Activated T-helper 1 cell treated with anti-CD3 and anti-CD28 coated beads, Interleukin-2, amount 50 U/mL, for 16 hours (primary cell): Measurements from ENCODE around the gene ZNF408.
"Not testable (repeated sequence)": the region's sequence is repeated elsewhere in the genome, so short reads cannot be mapped to it uniquely, and the experiment has no call there.

Experiments used
- DNase-seq, 2 donors: peaks; one replicate each; pipeline ENCODE4 v3.0.0-alpha.2; 2020; ENCODE audit warnings: low read depth in 1 of 2, low spot score in 1 of 2

Gene ZNF408

DNA sequence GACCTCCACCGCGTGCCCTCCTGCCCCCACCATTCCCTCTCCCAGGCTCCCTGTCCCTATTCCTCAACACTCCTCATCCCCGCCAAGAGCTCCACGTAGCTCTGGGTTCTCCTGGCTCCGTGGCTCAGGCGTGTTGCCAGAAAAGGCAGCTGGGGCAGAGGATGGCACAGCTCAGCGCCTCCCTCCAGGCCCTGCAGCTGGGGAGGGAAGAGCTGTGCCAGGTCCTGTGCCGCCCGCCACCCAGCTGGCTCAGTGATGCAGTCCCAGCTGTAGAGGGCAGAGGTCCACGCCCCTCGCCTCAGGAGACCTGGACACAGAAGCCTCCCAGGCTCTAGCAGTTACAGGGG is 4.6 kb upstream of the ZNF408 start:
- no peak for DNase-seq

DNA sequence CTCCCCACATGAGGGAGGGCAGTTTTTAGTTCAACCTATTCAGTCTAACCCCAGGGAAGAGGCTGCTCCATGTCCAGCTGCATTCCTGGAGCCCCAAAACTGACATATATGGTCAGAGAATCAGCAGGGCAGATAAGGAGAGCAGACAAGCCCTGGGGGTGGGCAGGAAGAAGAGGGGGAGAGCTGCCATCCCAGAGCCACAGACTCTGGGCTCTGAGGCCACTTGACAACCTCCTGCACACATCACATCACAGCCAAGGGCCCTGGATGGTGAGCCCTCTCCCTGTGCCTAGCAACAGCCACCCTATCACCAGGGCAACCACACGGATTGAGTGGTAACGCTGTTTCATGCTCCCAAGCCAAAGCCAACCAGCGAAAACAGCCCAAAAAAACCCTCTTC is 3.5 kb upstream of the ZNF408 start:
- DNase-seq: no peak

DNA sequence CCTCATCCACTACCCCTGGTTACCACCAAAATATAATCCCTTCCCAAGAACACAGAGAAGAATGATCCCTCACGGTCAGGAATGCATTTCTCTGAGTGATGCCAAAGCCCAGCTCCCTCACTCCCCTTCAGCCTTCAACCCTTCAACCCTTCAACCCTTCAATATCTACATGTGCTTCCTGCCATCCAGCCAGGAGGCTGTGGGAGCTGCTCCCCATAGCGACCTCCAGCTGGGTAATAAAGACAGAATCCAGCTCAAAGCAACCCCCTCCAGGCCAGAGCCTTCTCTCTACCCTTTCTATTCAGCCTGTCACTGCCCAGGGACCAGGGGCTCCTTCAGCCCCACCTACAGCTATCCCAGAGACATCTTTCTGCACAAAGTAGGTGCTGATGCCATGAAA is 3.1 kb upstream of the ZNF408 start:
- DNase-seq: no peak

DNA sequence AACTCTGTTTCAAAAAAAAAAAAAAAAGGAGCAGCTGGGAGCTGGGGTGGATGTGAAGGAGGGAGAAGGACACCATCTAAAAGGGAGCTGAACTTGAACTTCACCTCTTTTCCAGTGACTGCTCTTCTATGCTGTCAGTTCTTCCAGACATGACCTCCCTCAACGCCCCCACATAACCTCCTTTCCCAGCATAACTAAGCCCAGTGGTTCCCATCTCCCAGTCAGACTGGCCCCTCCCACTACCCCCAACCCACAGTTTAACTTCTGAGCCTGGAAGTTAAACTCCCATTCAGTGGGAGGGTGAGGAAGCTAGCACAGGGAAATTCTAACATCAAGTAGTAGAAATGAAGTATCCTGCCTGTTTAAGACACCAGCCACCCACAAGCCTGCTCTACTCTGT is 2.2 kb upstream of the ZNF408 start:
- no peak for DNase-seq

DNA sequence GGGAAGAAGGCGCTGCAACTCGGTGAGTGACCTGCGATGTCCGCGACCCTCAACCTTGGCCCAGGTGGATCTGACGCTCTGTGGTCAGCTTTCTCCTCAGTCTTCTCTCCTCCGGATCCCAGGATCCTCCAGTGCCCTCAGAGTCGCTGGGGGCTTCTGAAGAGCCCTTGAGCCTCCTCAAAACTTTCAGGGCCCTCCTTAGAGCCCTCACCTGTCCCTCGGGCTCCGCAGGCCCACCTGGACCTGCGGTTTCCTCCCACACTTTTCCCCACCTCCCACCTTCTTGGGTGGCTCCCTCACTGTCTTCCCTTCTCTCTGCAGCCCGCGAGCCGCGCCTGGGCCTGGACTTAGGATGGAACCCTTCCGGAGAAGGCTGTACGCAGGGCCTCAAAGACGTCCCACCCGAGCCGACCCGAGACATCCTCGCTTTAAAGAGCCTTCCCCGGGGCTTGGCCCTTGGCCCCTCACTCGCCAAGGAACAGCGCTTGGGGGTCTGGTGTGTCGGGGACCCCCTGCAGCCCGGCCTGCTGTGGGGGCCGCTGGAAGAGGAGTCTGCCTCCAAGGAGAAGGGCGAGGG is 335 bp downstream of the ZNF408 start:
- no peak for DNase-seq

DNA sequence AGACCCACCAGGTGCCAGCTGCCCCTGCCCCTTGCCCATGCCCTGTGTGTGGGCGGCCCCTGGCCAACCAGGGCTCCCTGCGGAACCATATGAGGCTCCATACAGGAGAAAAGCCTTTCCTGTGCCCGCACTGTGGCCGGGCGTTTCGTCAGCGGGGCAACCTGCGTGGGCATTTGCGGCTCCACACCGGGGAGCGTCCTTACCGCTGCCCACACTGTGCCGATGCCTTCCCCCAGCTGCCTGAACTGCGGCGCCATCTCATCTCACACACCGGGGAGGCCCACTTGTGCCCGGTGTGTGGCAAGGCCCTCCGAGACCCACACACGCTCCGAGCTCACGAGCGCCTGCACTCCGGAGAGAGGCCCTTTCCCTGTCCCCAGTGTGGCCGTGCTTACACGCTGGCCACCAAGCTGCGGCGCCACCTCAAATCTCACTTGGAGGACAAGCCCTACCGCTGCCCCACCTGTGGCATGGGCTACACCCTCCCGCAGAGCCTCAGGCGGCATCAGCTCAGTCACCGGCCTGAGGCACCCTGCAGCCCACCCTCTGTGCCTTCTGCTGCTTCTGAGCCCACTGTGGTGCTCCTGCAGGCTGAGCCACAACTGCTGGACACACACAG is 4.3 kb downstream of the ZNF408 start:
- no peak for DNase-seq

DNA sequence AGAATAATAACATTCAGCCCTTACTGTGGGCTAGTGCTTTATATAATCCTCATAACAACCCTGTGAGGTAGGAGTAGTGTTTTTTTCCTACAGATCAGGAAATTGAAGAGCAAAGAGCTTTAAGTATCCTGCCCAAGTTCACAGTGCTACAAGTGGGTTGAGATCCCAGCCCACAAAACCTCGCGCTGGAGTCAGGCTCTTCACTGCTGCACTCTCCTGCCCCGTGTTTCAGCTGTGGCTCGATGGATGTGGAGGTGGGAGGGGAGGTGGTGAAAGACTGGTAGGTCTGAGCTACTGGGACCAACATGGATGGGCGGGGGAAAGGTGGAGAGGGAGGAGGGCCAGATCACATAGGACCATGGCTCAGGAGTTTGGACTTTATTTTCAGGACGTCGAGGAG is 6.1 kb downstream of the ZNF408 start:
- DNase-seq: no peak

DNA sequence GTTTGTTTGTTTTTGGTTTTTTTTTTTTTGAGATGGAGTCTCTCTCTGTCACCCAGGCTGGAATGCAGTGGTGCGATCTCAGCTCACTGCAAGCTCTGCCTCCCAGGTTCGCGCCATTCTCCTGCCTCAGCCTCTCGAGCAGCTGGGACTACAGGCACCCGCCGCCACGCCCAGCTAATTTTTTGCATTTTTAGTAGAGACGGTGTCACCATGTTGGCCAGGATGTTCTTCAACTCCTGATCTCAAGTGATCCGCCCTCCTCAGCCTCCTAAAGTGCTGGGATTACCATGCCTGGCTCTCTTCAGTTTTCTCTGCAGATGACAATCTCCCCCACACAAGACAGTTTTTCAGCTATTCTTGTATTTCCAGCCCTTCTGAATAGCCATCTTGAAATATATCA is 8.5 kb downstream of the ZNF408 start:
- not testable (repeated sequence) for DNase-seq

DNA sequence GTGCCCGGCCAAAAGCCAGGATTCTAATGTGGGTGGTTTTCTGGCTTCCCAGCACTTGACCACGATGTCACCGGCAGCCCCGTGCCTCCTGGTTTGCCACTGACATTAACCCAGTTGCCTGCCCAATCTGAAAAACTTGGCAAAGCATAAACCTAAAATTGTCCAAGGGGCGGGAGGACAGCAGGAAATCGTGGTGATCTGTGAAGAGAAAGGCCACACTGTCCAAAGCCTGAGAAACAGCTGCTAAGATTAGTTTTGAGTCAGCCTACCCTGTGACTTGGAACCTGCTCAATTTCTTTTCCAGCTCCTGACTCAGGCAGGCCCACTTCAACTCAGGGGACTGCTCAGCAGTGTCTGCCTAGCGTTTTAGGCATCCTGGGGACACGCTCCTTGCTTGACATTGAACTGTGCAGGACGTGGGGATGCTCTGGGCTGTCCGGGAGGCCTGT is 10.0 kb downstream of the ZNF408 start:
- no peak for DNase-seq

DNA sequence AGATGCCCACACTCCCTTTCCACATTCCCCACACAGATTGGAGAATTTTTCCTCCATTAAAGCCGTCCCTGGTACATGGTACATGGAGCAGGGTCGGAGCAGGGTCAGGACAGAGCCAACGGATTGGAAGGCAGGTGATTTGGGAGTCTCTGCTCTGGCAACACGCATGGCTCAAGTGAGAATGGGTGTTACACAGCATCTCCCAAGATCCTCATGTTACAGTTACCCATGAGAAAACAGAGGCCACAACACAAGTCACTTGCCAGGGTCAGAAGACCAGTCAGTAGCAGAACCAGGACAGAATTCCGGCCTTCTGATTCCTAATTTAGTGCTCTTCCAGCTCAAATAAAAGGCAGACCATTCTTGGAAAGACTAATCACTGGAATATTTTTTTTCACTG is 10.5 kb downstream of the ZNF408 start:
- DNase-seq: no peak

DNA sequence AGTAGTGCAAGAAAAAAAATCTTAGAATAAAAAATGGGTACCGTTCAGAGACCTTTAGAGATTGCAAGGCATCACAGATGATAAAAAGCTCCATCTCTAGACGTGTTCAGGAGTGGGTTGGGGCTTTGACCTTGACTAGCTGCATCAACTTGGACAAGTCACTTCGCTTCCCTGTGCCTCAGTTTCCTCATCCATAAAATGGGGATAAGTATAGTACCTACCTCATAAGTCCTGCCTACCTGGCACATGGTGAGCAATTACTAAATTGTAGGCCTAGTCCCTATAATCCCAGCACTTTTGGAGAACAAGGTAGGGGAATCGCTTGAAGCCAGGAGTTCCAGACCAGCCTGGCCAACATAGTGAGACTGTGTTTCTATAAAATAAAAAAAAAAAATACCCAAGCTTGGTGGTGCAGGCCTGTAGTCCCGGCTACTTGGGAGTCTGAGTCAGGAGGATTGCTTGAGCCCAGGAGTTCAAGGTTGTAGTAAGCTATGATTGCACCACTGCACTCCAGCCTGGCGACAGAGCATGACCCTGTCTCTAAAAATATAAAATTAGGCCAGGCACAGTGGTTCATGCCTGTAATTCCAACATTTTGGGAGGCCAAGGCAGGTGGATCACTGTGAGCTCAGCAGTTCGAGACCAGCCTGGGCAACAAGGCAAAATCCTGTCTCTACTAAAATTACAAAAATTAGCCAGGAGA is 12.2 kb downstream of the ZNF408 start:
- DNase-seq: no peak

DNA sequence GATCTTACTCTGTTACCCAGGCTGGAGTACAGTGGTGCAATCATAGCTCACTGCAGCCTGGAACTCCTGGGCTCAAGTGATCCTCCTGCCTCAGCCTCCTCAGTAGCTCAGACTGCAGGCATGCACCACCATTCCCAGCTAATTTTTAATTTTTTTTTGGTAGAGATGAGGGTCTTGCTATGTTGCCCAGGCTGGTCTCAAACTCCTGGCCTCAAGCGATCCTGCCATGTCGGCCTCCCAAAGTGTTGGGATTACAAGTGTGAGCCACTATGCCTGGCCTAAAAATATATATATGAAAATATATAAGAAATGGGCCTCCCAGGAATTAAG is 17.0 kb downstream of the ZNF408 start:
- DNase-seq: not testable (repeated sequence)

DNA sequence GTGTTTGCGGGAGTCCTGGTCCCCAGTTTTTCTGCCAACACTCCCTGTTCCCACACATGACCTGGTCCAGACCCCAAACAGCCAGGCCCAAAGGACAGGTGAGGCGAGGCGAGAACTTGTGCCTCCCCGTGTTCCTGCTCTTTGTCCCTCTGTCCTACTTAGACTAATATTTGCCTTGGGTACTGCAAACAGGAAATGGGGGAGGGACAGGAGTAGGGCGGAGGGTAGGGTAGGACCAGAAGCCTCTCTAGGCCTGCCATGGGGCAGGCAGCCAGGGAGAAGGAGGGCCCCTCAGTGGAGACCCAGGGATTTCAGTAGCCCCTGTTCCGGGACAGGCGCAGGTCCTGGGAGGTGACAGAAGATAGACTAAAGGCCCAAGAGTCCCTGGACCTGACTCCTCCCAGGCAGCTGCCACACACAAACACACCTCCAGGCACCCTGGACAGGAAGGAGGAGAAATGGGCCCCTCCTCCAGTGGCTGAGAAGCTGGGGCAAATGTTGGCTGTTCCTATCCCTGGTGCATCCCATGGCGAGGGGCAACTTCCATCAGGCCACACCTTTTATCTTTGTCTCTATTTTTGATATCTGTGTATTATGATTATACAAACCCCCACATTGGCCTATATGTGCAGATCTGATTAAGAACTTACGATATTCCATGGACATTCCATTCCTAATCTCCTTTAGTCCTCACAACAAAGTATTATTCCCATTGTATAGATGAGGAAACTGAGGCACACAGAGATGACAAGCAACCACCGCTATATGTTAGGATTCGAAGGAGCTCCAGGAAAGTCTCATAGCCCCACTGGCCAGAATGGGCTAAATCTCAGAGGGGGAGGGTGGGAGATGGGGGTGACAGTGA is 17.6 kb downstream of the ZNF408 start:
- no peak for DNase-seq

DNA sequence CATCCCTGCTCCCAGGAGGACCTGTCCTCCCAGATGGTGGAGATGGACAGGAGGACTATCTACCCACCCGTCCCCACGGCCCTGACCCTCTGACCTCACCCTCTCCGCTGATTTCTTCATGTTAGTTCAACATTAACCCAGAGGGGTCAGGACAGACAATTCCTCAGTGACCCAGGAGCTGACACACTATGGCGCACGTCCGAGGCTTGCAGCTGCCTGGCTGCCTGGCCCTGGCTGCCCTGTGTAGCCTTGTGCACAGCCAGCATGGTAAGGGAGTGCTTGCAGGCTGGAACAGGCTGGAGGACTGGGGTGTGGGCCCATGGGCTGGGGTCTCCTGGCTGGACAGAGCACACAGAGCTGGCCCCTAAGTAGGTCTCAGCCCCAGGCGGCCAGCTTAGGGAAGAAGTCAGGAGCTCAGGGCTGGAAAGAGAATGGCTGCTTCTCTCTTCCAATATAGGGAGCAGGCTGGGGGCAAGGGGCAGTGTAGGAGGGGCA is 18.3 kb downstream of the ZNF408 start, which contains the start of gene F2:
Gene F2, plus strand, starts transcription at position 166 of the 495 bp plus-strand sequence. Its CDS starts 23 bp downstream, at position 189.
- no peak for DNase-seq

DNA sequence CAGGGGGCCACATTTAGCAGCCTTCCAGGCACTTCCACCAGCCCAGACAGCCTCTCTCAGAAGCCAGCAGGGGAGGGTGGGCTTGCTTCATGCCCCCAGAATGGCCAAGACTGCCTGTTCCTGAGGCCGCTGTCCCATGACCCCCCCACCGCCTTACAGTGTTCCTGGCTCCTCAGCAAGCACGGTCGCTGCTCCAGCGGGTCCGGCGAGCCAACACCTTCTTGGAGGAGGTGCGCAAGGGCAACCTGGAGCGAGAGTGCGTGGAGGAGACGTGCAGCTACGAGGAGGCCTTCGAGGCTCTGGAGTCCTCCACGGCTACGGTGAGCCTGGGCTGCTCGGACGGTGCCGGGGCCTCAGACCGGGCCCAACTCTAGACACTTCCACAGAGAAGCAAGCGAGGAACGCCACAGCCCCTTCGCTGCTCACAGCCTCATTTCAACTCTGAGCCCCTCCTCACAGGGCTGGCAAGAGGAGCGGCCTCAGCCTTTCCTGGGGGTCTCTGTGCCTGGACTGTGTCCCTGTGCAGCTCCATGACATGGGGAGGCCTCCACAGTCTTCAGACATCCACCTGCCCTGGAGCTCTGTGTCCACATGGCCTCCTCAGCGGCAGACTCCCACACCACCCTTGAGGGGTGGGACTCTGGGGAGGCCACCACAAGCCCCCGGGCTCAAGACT is 18.9 kb downstream of the ZNF408 start:
- no peak for DNase-seq

DNA sequence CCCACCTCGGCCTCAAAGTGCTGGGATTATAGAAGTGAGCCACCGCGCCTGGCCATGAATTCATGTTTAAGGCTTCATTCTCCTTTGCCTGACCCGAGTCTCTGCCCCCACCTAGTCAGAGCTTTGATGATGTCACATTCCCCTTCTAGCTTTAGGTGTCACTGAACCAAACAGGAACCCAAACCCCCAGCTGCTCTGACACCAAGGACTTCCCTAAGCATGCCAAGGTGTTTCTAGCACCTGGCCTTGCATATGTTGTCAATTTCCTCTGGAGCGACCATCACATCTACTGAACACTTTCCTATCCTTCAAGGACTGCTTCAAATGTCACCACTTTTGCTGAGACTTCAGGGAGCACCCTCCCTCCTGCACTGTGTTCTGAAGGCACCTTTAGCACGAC is 20.5 kb downstream of the ZNF408 start:
- DNase-seq: no peak

DNA sequence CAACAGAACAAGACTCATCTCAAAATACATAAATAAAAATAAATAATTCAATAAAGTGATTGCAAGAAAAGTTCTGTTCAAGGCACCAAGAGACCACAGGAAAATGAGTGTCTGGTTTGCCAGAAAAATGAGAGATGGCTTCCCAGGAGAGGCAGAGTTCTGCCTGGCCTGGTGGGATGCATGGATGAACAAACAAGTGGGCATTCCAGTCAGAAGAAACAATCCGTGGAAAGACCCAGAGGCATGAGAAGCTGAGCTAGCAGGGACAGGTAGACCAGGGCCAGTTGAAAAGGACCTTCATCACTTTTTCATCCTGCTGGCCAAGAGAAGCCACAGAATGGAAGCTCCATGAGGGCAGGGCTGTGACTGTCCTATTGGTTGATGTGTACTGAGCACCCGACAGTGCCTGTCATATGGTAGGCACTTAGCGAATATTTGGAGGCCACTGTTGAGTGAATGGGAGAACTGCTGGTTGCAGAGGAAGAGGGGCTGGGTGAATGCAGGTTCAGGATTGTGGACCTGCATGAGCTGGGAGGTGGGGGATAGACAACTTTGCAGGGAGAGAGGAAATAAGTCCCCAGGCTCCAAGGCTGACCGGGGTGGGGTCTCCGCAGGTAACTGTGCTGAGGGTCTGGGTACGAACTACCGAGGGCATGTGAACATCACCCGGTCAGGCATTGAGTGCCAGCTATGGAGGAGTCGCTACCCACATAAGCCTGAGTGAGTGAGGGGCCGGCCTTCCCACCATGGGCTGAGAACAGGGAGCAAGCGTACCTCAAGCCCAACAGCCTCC is 21.9 kb downstream of the ZNF408 start:
- DNase-seq: no peak

DNA sequence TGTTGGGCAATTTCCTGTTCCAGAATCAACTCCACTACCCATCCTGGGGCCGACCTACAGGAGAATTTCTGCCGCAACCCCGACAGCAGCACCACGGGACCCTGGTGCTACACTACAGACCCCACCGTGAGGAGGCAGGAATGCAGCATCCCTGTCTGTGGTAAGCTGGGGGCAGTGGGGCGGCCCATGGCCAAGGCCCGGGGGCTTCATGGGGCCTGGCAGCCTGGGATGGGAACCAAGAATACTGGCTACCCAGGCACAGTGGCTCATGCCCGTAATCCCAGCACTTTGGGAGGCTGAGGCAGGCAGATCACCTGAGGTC is 22.5 kb downstream of the ZNF408 start:
- no peak for DNase-seq

DNA sequence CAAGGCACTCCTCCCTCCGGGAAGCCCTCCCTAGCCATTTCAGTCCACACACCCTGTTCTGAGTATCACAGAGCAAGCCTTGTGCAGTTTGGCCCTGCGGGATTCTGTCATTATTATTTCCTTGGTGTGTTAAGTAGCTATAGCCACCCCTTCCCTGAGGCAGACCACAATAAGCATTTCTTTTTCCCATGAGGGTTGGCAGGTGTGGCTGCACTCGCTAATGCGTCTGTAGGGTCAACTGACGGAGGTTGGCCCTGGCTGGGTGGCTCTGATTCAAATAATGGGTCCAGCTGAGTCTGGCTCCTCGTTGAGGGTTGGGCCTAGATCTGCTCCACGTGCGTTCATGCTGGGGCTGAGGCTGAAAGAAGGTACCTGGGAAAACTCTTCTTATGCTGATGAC is 23.3 kb downstream of the ZNF408 start:
- DNase-seq: no peak
